ENCODE results near the gene RYR2.

RYR2 gene

DNA sequence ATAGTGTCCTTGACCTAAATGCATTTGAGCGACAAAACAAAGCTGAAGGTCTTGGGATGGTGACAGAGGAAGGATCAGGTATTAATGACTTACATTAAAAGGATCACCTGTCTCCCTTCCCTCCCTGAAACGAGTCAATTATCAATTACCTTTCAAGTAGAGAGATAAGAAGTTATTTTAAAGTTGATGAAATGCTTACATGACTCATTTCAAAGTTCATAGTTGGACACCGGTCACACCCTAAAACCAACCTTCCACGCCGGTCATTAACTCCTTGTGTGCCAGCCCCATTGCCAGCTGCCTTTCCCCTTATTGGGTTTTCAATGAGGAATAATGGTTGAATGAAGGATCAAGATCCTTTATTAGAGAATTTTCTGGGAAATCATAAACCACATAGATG, 719.0 kb downstream of the RYR2 start:
- no peak for DNase-seq (ENCODE audit: low spot score)
- in situ Hi-C loops (cut with MboI; ENCODE audit: low sequenced_read_pairs, unreplicated experiment) = no loop called here
- TF ChIP-seq CTCF (IDR thresholded peaks at IDR 0.05; ENCODE audit: borderline replicate concordance, control extremely low read depth, extremely low read depth, insufficient read depth, missing control alignments) = no peak

DNA sequence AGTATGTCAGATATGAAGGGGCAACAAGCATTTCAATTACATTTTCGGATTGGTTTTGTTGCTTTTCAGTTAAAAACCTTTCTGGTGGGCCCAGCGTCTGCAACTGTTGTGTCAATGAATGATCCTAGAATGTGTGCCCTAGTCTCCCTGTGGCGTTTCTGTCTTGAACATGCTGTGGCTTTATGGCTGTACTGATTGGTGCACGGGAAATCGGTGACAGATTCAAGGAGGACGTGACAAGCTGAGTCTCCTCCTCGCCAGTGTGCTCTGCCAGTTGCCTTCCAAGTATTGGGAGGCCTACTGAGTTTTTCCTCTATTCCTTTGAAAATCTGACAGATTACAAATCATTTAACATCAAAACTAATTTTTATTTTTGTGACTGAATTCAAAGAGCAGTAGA, 721.2 kb downstream of the RYR2 start:
- DNase-seq (ENCODE audit: low spot score) = no peak
- in situ Hi-C loops (cut with MboI; ENCODE audit: low sequenced_read_pairs, unreplicated experiment) = no loop called here

DNA sequence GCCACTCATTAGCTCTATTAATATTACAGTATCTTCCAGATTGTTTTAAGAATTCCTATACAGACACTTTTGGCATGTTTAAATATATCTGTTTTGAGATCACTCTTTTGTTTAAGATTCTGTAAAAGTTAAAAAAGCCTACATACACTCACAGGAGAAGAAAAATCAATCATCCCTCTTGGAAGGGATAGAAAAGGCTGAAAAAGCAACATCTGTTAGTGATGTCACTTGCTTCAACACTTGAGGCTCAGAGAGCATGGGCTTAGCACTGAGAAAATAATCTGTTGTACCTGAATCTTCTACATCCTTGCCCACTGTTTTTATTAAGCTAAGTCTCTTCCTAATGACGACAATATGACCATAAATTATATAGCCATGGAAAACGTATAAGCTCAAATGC, 721.8 kb downstream of the RYR2 start:
- no peak for DNase-seq (ENCODE audit: low spot score)
- in situ Hi-C loops (cut with MboI; ENCODE audit: low sequenced_read_pairs, unreplicated experiment) = no loop called here
- no peak for TF ChIP-seq CTCF (IDR thresholded peaks at IDR 0.05; ENCODE audit: borderline replicate concordance, control extremely low read depth, extremely low read depth, insufficient read depth, missing control alignments)

More for the DNA sequence above, 721.2 kb downstream of the RYR2 start:
- TF ChIP-seq CTCF (IDR thresholded peaks at IDR 0.05; ENCODE audit: borderline replicate concordance, control extremely low read depth, extremely low read depth, insufficient read depth, missing control alignments) = no peak

- in situ Hi-C loops (cut with MboI; ENCODE audit: low sequenced_read_pairs, unreplicated experiment) = no loop called here
- DNase-seq (ENCODE audit: low spot score) = no peak
- TF ChIP-seq CTCF (IDR thresholded peaks at IDR 0.05; ENCODE audit: borderline replicate concordance, control extremely low read depth, extremely low read depth, insufficient read depth, missing control alignments) = no peak
These were observed 727.9 kb downstream of the RYR2 start for GRCh38 chr1:237769916-237770315.

DNA sequence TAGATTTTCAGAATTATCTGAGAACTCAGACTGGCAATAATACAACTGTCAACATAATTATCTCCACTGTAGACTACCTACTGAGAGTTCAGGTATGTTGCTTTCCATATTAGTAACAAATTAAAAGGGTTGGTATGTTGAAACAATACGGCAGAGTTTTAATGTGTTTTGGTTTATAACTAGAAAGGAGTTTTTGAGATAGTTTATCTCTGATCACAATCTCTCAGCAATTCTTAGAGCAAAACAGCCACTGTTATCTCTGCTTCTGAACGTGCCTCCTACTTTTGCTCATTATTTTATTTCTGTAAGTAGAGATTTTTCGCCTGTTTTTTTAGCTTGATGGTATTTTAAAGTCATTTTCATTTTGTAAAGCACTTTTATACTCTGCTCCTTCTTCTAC, 730.0 kb downstream of the RYR2 start:
- no peak for DNase-seq (ENCODE audit: low spot score)
- in situ Hi-C loops (cut with MboI; ENCODE audit: low sequenced_read_pairs, unreplicated experiment) = no loop called here
- no peak for TF ChIP-seq CTCF (IDR thresholded peaks at IDR 0.05; ENCODE audit: borderline replicate concordance, control extremely low read depth, extremely low read depth, insufficient read depth, missing control alignments)

- DNase-seq (ENCODE audit: low spot score) = no peak
- no peak for TF ChIP-seq CTCF (IDR thresholded peaks at IDR 0.05; ENCODE audit: borderline replicate concordance, control extremely low read depth, extremely low read depth, insufficient read depth, missing control alignments)
- in situ Hi-C loops (cut with MboI; ENCODE audit: low sequenced_read_pairs, unreplicated experiment) = no loop called here
These were observed 732.3 kb downstream of the RYR2 start for GRCh38 chr1:237774246-237774645.

- in situ Hi-C loops (cut with MboI; ENCODE audit: low sequenced_read_pairs, unreplicated experiment) = no loop called here
- no peak for DNase-seq (ENCODE audit: low spot score)
- TF ChIP-seq CTCF (IDR thresholded peaks at IDR 0.05; ENCODE audit: borderline replicate concordance, control extremely low read depth, extremely low read depth, insufficient read depth, missing control alignments) = no peak
These were observed 737.4 kb downstream of the RYR2 start for GRCh38 chr1:237779356-237779755.
